Stomach (tissue), 9 donors: Measurements from ENCODE around the gene OR52N2. TPM values are rescaled to one million over a fixed set of nuclear protein-coding genes. Genes with fewer than 3 reads are reported as not detected.

Experiments
- DNase-seq, 2 donors: peaks; one replicate each; pipeline versions ENCODE4 v3.0.0 to v3.0.0-alpha.2; 2013 to 2019
- H3K27ac ChIP-seq, 5 donors: fragments of 200-600 bp in 4 of 5; sonication (generic) in 4 of 5; one replicate each; pipeline ENCODE4 v1.5.1; 2013 to 2019; ENCODE audit warnings: mild to moderate bottlenecking in 1 of 5, moderate library complexity in 1 of 5
- H3K27me3 ChIP-seq, 3 donors: fragments of 200-600 bp; sonication (generic); one replicate each; pipeline ENCODE4 v1.5.1; 2017 to 2019; ENCODE audit warnings: mixed run types in 1 of 3
- H3K36me3 ChIP-seq, 4 donors: fragments of 200-600 bp; sonication (generic); 1 replicate in 3 of 4; 2 replicates in 1 of 4; pipeline ENCODE4 v1.5.1; 2016 to 2019
- H3K4me1 ChIP-seq, 4 donors: fragments of 200-600 bp; sonication (generic); one replicate each; pipeline ENCODE4 v1.5.1; 2016 to 2019
- H3K4me3 ChIP-seq, 4 donors: fragments of 200-600 bp; sonication (generic) in 3 of 4; one replicate each; pipeline ENCODE4 v1.5.1; 2016 to 2019; ENCODE audit warnings: mild to moderate bottlenecking in 1 of 4
- H3K9me3 ChIP-seq, 4 donors: fragments of 200-600 bp; sonication (generic); one replicate each; pipeline ENCODE4 v1.5.1; 2016 to 2019
- EP300 ChIP-seq: sonication (generic); formaldehyde crosslinking; IDR thresholded peaks from one replicate; pipeline ENCODE4 v1.6.1; 2017; ENCODE audit warnings: antibody characterized with exemption
- POLR2A ChIP-seq, 4 donors: fragments of 450-650 bp; IDR thresholded peaks; one replicate each; pipeline ENCODE4 v1.6.1; 2016; ENCODE audit warnings: antibody characterized with exemption in 4 of 4, control low read depth in 2 of 4, mild to moderate bottlenecking in 1 of 4, moderate library complexity in 1 of 4
- POLR2AphosphoS5 ChIP-seq, 3 donors: sonication (generic); formaldehyde crosslinking; IDR thresholded peaks; one replicate each; pipeline ENCODE4 v1.6.1; 2016; ENCODE audit warnings: antibody characterized with exemption in 3 of 3
- WGBS, 5 donors: extraction: QIAGEN DNeasy Blood & Tissue Kit in 3 of 5; methylation state at CpG; one replicate each; pipeline versions ENCODE4 v1.1.5 to v1.1.7; 2013 to 2018; 5-methylcytosine and 5-hydroxymethylcytosine counted together
- intact Hi-C: fragments of 100-400 bp; cut with DNase I; formaldehyde crosslinking; loops from one replicate; pipeline ENCODE4 v1.15.1; 2023; ENCODE audit warnings: low total_unique reads
- polyA plus RNA-seq, 3 donors: library from polyadenylated mRNA; stranded (reverse); fragments of 200-250 nt; gene quantifications; one replicate each; pipeline ENCODE4 v1.2.3, GENCODE V29; 2013
- total RNA-seq, 5 donors: library from RNA; depleted of rRNA; stranded (reverse); fragments of >200 nt; gene quantifications; one replicate each; pipeline versions ENCODE4 v1.1.0 to v1.2.3, GENCODE V29; 2014 to 2016
- TF ChIP-seq, protein P1 (sequence below), 7 experiments: fragments of 450-650 bp in 4 of 7; fragments of 200-600 bp in 3 of 7; sonication (generic) in 3 of 7; IDR thresholded peaks; one replicate each; pipeline ENCODE4 v1.5.1; 2016 to 2019; ENCODE audit warnings: antibody characterized with exemption in 7 of 7, control low read depth in 2 of 7, mild to moderate bottlenecking in 1 of 7
- donor health status: healthy with polysubstance abuse.
- donor health status: Bipolar disorder and iron deficiency.
- donor health status: healthy.

The OR52N2 gene
- total and polyA plus RNA-seq, 8 donors = 0.31 to 1.4 TPM; not detected in 6

DNA sequence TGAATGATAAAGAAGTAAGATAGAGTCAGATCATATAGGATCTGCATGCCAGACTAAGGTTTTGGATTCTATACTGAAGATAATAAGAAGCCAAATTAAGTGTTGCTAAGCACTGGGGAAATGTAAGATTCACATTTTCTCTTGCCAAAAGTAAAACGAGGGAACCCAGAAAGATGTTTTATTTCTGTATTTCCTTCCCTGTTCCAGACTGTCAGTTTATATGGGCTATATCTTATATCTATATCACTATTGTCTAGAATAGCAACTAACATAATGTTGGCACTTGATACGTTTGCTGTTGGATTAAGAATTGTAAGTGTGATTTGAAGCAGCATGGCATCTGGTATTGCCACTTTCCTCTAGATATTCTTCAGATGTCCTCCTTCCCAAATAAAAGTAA, 24.7 kb downstream of the OR52N2 start:
- Histone ChIP-seq H3K4me3 (no peak overlapping the region), H3K9me3 (peaks cover 0 to 7% (median 0%) of the 10 kb centered on the region in 4 donors), H3K4me1 (no peaks in the 10 kb centered on the region), H3K27me3 (no peaks in the 10 kb centered on the region), H3K27ac (no peak overlapping the region), H3K36me3 (no peaks in the 10 kb centered on the region)
- WGBS, 5 donors = 31 to 72% (median 57%) methylated on average over 2 of the region's 2 CpGs
- intact Hi-C loops = no loop called here
- DNase-seq = no peak
- TF ChIP-seq POLR2A (IDR thresholded peaks at IDR 0.05) = no peak
- no peak for TF ChIP-seq EP300
- TF ChIP-seq, protein P1, sequence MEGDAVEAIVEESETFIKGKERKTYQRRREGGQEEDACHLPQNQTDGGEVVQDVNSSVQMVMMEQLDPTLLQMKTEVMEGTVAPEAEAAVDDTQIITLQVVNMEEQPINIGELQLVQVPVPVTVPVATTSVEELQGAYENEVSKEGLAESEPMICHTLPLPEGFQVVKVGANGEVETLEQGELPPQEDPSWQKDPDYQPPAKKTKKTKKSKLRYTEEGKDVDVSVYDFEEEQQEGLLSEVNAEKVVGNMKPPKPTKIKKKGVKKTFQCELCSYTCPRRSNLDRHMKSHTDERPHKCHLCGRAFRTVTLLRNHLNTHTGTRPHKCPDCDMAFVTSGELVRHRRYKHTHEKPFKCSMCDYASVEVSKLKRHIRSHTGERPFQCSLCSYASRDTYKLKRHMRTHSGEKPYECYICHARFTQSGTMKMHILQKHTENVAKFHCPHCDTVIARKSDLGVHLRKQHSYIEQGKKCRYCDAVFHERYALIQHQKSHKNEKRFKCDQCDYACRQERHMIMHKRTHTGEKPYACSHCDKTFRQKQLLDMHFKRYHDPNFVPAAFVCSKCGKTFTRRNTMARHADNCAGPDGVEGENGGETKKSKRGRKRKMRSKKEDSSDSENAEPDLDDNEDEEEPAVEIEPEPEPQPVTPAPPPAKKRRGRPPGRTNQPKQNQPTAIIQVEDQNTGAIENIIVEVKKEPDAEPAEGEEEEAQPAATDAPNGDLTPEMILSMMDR (IDR thresholded peaks at IDR 0.05) = no peak
- TF ChIP-seq POLR2AphosphoS5 (IDR thresholded peaks at IDR 0.05) = no peak

DNA sequence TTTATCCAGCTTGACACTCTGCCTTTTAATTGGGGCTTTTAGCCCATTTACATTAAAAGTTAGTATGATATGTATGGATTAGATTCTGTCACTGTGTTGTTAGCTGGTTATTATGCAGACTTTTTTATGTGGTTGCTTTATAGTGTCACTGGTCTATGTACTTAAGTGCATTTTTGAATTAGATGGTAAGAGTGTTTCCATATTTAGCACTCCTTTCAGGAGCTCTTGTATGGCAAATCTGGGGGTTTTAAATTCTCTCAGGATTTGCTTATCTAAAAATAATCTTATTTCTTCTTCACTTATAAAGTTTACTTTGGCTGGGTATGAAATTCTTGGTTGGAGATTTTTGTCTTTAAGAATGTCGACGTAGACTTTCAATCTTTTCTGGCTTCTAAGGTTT, 29.0 kb downstream of the OR52N2 start:
- Histone ChIP-seq H3K27ac (no peak overlapping the region), H3K4me1 (no peaks in the 10 kb centered on the region), H3K27me3 (no peaks in the 10 kb centered on the region), H3K9me3 (peaks cover 0 to 7% (median 0%) of the 10 kb centered on the region in 4 donors), H3K36me3 (no peaks in the 10 kb centered on the region), H3K4me3 (no peak overlapping the region)
- intact Hi-C loops = no loop called here
- no peak for DNase-seq
- TF ChIP-seq, protein P1 (IDR thresholded peaks at IDR 0.05) = no peak
- TF ChIP-seq POLR2A (IDR thresholded peaks at IDR 0.05) (no peak), EP300 (no peak), POLR2AphosphoS5 (IDR thresholded peaks at IDR 0.05) (no peak)
- WGBS, 5 donors = 78 to 89% (median 83%) methylated on average over 2 of the region's 2 CpGs

DNA sequence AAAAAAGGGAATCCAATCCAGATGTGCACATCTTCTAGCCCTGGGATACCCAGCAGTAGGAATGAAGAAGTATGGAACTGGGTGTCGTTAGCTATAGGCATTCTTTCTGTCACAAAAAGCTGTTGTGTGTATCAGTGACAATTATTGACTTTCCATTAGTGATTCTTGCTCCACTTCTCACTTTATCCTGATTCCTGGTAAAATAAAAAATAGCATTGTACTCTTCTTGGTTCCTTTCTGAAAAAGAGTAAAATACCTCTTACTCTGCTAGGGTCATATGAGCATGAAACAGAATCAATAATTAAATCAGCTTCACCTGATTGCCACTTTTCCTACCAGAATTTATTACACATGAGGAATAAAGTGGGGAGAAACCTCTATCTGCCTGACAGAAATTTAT, 33.1 kb downstream of the OR52N2 start, which contains the start of gene OR52E6:
TSS of gene OR52E6 (minus strand) at position 101 of the 400 bp plus-strand sequence. CDS start at position 101, 0 bp downstream.
- intact Hi-C loops = no loop called here
- 0 to 89% (median 66%) methylated on average over 1 of the region's 1 CpG for WGBS, 5 donors
- H3K27ac ChIP-seq = no peak within 1 kb of the TSS
- no peaks in the 10 kb centered on the region for H3K27me3 ChIP-seq
- H3K36me3 ChIP-seq = no peaks in the 10 kb centered on the region
- H3K4me3 ChIP-seq = no peak within 1 kb of the TSS
- H3K4me1 ChIP-seq = no peaks in the 10 kb centered on the region
- DNase-seq = no peak
- H3K9me3 ChIP-seq = peaks cover 0 to 7% (median 0%) of the 10 kb centered on the region in 4 donors
- TF ChIP-seq POLR2AphosphoS5 (IDR thresholded peaks at IDR 0.05) = no peak
- no peak for TF ChIP-seq POLR2A (IDR thresholded peaks at IDR 0.05)
- TF ChIP-seq EP300 = no peak
- TF ChIP-seq, protein P1 (IDR thresholded peaks at IDR 0.05) = no peak

DNA sequence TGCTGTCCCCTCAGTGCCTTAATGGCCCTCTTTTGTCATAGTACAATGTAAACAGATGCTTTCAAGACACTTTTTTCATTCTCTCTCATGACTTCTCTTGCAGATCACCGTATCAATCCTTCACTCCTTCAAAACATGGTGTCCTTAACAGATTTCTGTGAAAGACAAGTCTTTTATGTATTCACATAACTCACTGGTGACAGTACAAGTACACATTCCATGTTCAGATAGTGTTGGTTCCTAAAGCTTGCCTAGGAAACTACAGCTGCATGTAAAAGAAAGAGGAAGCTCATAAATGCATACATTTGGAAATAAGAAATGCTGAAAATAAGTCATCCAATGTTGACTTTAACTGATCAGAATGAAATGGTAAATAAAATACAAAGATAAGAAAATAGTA, 38.0 kb downstream of the OR52N2 start:
- no peaks in the 10 kb centered on the region for H3K9me3 ChIP-seq
- no peak overlapping the region for H3K27ac ChIP-seq
- no peaks in the 10 kb centered on the region for H3K27me3 ChIP-seq
- no peak overlapping the region for H3K4me3 ChIP-seq
- DNase-seq = no peak
- 30 to 54% (median 52%) methylated on average over 1 of the region's 1 CpG for WGBS, 5 donors
- TF ChIP-seq POLR2A (IDR thresholded peaks at IDR 0.05) (no peak), EP300 (no peak), POLR2AphosphoS5 (IDR thresholded peaks at IDR 0.05) (no peak)
- TF ChIP-seq, protein P1 (IDR thresholded peaks at IDR 0.05) = no peak
- intact Hi-C loops = no loop called here
- no peaks in the 10 kb centered on the region for H3K4me1 ChIP-seq
- H3K36me3 ChIP-seq = no peaks in the 10 kb centered on the region
